ENCODE measurements around the gene RBBP8NL.

The RBBP8NL gene

DNA sequence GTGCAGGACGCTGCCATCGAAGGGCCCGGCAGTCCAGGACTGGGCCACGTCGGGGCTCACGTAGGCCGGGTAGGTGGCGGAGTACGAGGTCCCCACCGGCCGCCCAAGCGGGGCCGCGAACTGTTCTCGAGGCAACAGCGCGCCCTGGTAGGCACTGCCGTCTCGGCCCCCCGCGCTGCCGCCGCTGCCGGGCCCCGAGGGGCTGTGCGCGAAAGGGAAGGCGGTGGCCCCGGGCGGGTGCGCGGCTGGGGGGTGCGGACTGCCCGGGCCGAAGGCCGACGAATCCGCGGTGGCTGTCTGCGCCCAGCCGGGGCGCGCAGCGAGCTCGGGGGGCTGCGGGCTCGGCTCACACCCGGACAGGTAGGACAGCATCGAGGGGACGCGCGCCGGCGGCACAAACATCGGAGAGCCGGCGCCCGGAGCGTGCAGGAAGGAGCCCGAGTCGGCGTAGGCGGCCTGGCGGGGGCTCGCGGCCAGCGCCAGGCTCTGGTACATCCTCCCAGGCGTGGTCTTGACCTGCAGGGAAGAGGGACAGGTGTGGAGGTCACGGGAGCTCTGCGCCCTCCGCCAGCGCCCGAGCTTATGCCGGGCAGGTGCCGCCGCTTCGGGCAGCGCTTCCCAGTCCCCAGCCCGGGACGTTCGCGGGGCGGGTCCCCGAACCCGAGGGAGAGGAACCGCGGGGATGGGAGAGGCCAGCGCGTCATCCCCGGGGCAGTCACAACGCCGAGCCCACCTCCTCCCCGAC, 47.9 kb upstream of the RBBP8NL start:
- no peak overlapping the region for H2AFZ ChIP-seq (ENCODE audit: low read length)
- no peaks in the 10 kb centered on the region for H3K9me2 ChIP-seq (replicated peaks; ENCODE audit: low read depth, low read length)
- H3K36me3 ChIP-seq (ENCODE audit: insufficient read depth, low read length), result no peaks in the 10 kb centered on the region
- H3K27me3 ChIP-seq (ENCODE audit: insufficient read depth, low read length, poor library complexity, severe bottlenecking), result no peaks in the 10 kb centered on the region
- H3F3A ChIP-seq (ENCODE audit: low read depth), result no peaks in the 10 kb centered on the region
- H3K79me2 ChIP-seq (ENCODE audit: insufficient read depth, low read length), result no peaks in the 10 kb centered on the region
- no peak for TF ChIP-seq EZH2phosphoT487 (IDR thresholded peaks at IDR 0.05; ENCODE audit: borderline replicate concordance)
- TF ChIP-seq, protein P1, sequence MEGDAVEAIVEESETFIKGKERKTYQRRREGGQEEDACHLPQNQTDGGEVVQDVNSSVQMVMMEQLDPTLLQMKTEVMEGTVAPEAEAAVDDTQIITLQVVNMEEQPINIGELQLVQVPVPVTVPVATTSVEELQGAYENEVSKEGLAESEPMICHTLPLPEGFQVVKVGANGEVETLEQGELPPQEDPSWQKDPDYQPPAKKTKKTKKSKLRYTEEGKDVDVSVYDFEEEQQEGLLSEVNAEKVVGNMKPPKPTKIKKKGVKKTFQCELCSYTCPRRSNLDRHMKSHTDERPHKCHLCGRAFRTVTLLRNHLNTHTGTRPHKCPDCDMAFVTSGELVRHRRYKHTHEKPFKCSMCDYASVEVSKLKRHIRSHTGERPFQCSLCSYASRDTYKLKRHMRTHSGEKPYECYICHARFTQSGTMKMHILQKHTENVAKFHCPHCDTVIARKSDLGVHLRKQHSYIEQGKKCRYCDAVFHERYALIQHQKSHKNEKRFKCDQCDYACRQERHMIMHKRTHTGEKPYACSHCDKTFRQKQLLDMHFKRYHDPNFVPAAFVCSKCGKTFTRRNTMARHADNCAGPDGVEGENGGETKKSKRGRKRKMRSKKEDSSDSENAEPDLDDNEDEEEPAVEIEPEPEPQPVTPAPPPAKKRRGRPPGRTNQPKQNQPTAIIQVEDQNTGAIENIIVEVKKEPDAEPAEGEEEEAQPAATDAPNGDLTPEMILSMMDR (conservative IDR thresholded peaks at IDR 0.05; ENCODE audit: low read length), result no peak
- H3K4me1 ChIP-seq (ENCODE audit: insufficient read depth, low read length, poor library complexity, severe bottlenecking), result peaks cover 8% of the 10 kb centered on the region
- no peaks in the 10 kb centered on the region for H3K9me3 ChIP-seq (ENCODE audit: insufficient read depth, low read depth, low read length)
- H3K4me2 ChIP-seq (ENCODE audit: low read depth, low read length, poor library complexity, severe bottlenecking), result no peak overlapping the region
- H3K9ac ChIP-seq (ENCODE audit: low read depth, low read length, poor library complexity, severe bottlenecking), result no peak overlapping the region
- no peaks in the 10 kb centered on the region for H4K20me1 ChIP-seq (ENCODE audit: insufficient read depth, low read length, poor library complexity, severe bottlenecking)
- H3K4me3 ChIP-seq (ENCODE audit: low read length, poor library complexity, severe bottlenecking), result no peak overlapping the region

DNA sequence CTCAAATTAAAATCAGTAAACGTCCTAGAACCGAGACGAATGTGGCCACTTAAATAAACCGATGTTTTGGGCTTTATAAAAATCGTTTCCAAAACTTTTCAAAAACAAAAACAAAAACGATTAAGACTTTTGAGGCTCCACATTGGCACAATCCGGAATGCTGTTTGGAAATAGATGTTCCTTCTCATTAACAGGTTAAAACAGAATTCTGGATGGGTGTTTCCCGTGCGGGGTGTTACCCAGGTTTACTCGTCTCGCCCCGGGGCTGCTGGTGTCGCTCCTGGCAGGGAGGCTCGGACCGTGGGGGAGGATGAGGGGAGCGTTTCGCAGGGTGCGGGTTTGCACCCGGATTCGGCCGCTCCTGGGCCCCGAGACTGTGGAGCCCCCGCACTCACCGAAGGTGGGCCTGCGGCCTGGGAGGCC, 47.3 kb upstream of the RBBP8NL start:
- H3K4me2 ChIP-seq (ENCODE audit: low read depth, low read length, poor library complexity, severe bottlenecking), result no peak overlapping the region
- H3K9ac ChIP-seq (ENCODE audit: low read depth, low read length, poor library complexity, severe bottlenecking), result no peak overlapping the region
- peaks cover 5% of the 10 kb centered on the region for H3K4me1 ChIP-seq (ENCODE audit: insufficient read depth, low read length, poor library complexity, severe bottlenecking)
- no peaks in the 10 kb centered on the region for H3K79me2 ChIP-seq (ENCODE audit: insufficient read depth, low read length)
- H3K27me3 ChIP-seq (ENCODE audit: insufficient read depth, low read length, poor library complexity, severe bottlenecking), result no peaks in the 10 kb centered on the region
- TF ChIP-seq, protein P1 (conservative IDR thresholded peaks at IDR 0.05; ENCODE audit: low read length), result no peak
- no peak for TF ChIP-seq EZH2phosphoT487 (IDR thresholded peaks at IDR 0.05; ENCODE audit: borderline replicate concordance)
- no peaks in the 10 kb centered on the region for H3K36me3 ChIP-seq (ENCODE audit: insufficient read depth, low read length)
- no peaks in the 10 kb centered on the region for H3F3A ChIP-seq (ENCODE audit: low read depth)
- H4K20me1 ChIP-seq (ENCODE audit: insufficient read depth, low read length, poor library complexity, severe bottlenecking), result no peaks in the 10 kb centered on the region
- no peaks in the 10 kb centered on the region for H3K9me3 ChIP-seq (ENCODE audit: insufficient read depth, low read depth, low read length)
- no peak overlapping the region for H3K4me3 ChIP-seq (ENCODE audit: low read length, poor library complexity, severe bottlenecking)
- H3K9me2 ChIP-seq (replicated peaks; ENCODE audit: low read depth, low read length), result no peaks in the 10 kb centered on the region
- H2AFZ ChIP-seq (ENCODE audit: low read length), result no peak overlapping the region

DNA sequence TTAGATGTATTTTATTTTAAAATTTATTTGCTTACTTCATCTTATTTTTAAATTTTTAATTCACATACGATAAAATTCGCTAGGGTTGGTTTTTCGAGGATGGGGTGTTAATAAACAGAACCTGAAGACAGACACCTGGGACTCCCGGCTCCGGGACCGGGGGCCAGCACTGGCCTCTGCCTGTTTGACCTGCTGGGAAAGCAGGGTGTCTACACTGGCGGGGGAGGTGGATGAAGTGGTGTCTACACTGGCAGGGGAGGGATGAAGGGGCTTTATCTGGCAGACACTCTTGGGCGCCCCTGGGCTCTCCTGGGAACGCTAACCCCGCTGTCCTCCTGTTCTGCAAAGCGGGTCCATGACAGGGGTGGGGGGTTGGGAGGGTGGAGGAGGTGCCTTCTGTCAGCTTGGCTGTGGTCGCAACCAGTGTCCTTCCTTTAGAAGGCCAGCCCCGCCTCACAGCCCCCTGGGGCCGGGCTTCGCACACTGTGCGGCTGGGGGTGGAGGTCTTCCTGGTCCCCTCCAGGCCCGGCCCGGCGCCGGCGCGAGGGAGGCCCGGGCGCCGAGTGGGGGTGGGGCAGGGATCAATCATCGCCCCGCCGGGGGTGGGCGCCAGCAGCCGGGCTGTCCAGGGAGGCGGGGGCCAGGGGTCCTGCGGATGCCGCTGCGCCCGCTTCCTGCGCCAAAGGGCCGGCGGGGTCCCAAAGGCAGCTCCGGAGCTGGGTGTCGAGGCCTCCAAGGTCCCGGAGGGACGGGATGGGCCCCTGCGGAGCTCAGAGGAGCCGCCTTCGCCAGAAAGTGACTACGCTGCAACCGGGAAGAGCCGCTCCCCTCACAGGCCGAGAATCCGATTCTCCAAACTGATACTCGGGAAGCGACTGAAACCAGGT, 46.6 kb upstream of the RBBP8NL start:
- no peak overlapping the region for H3K4me2 ChIP-seq (ENCODE audit: low read depth, low read length, poor library complexity, severe bottlenecking)
- no peak overlapping the region for H2AFZ ChIP-seq (ENCODE audit: low read length)
- no peaks in the 10 kb centered on the region for H3F3A ChIP-seq (ENCODE audit: low read depth)
- H3K9me3 ChIP-seq (ENCODE audit: insufficient read depth, low read depth, low read length), result no peaks in the 10 kb centered on the region
- no peaks in the 10 kb centered on the region for H4K20me1 ChIP-seq (ENCODE audit: insufficient read depth, low read length, poor library complexity, severe bottlenecking)
- TF ChIP-seq, protein P1 (conservative IDR thresholded peaks at IDR 0.05; ENCODE audit: low read length), result no peak
- no peak for TF ChIP-seq EZH2phosphoT487 (IDR thresholded peaks at IDR 0.05; ENCODE audit: borderline replicate concordance)
- no peak overlapping the region for H3K4me3 ChIP-seq (ENCODE audit: low read length, poor library complexity, severe bottlenecking)
- no peaks in the 10 kb centered on the region for H3K79me2 ChIP-seq (ENCODE audit: insufficient read depth, low read length)
- no peak overlapping the region for H3K9ac ChIP-seq (ENCODE audit: low read depth, low read length, poor library complexity, severe bottlenecking)
- H3K9me2 ChIP-seq (replicated peaks; ENCODE audit: low read depth, low read length), result no peaks in the 10 kb centered on the region
- no peaks in the 10 kb centered on the region for H3K4me1 ChIP-seq (ENCODE audit: insufficient read depth, low read length, poor library complexity, severe bottlenecking)
- no peaks in the 10 kb centered on the region for H3K36me3 ChIP-seq (ENCODE audit: insufficient read depth, low read length)
- no peaks in the 10 kb centered on the region for H3K27me3 ChIP-seq (ENCODE audit: insufficient read depth, low read length, poor library complexity, severe bottlenecking)
